Liver (tissue), 3 donors: Measurements from ENCODE around the gene CAMK1D.

Experiments
- CTCF ChIP-seq: fragments of 150-350 bp; IDR thresholded peaks from 2 replicates; pipeline ENCODE4 v1.5.1; 2017; ENCODE audit warnings: improper control_type of control experiment, low read depth, low read length; ENCODE audit not compliant: missing input control
- EGR1 ChIP-seq, 2 donors: IDR thresholded peaks; 2 replicates each; pipeline ENCODE4 v1.6.1; 2016 to 2018; ENCODE audit warnings: antibody characterized with exemption in 2 of 2, low read depth in 2 of 2
- FOXA1 ChIP-seq: IDR thresholded peaks from 2 replicates; pipeline ENCODE4 v1.6.1; 2016; ENCODE audit warnings: antibody characterized with exemption
- GABPA ChIP-seq, 2 donors: IDR thresholded peaks in 1 of 2; conservative IDR thresholded peaks in 1 of 2; 2 replicates each; pipeline ENCODE4 v1.6.1; 2016; ENCODE audit warnings: antibody characterized with exemption in 2 of 2, mild to moderate bottlenecking in 1 of 2, moderate library complexity in 1 of 2
- HNF4A ChIP-seq, 2 donors: conservative IDR thresholded peaks; 2 replicates each; pipeline ENCODE4 v1.6.1; 2016; ENCODE audit warnings: antibody characterized with exemption in 2 of 2, mild to moderate bottlenecking in 2 of 2
- JUND ChIP-seq, 2 donors: IDR thresholded peaks; 2 replicates each; pipeline ENCODE4 v1.6.1; 2016; ENCODE audit warnings: antibody characterized with exemption in 2 of 2
- MAX ChIP-seq: IDR thresholded peaks from 2 replicates; pipeline ENCODE4 v1.6.1; 2016; ENCODE audit warnings: antibody characterized with exemption
- NR2F2 ChIP-seq: IDR thresholded peaks from 2 replicates; pipeline ENCODE4 v1.6.1; 2016; ENCODE audit warnings: antibody characterized with exemption
- RAD21 ChIP-seq, 2 donors: IDR thresholded peaks; 2 replicates each; pipeline ENCODE4 v1.6.1; 2016; ENCODE audit warnings: antibody characterized with exemption in 2 of 2, mild to moderate bottlenecking in 2 of 2
- REST ChIP-seq: IDR thresholded peaks from 2 replicates; pipeline ENCODE4 v1.6.1; 2016; ENCODE audit warnings: antibody characterized with exemption, mild to moderate bottlenecking
- RXRA ChIP-seq, 2 donors: IDR thresholded peaks; 2 replicates each; pipeline ENCODE4 v1.6.1; 2017 to 2018; ENCODE audit warnings: antibody characterized with exemption in 2 of 2, mild to moderate bottlenecking in 1 of 2
- TAF1 ChIP-seq: conservative IDR thresholded peaks from 2 replicates; pipeline ENCODE4 v1.6.1; 2016; ENCODE audit warnings: antibody characterized with exemption, mild to moderate bottlenecking
- YY1 ChIP-seq: IDR thresholded peaks from 2 replicates; pipeline ENCODE4 v1.6.1; 2016; ENCODE audit warnings: antibody characterized with exemption, mild to moderate bottlenecking
- ZBTB33 ChIP-seq: IDR thresholded peaks from 2 replicates; pipeline ENCODE4 v1.6.1; 2016; ENCODE audit warnings: antibody characterized with exemption
- donor health status: healthy.
- donor health status: healthy.

- no peak for TF ChIP-seq CTCF
- no peak for TF ChIP-seq MAX
- no peak for TF ChIP-seq REST
- no peak for TF ChIP-seq RAD21 (IDR thresholded peaks at IDR 0.05)
- TF ChIP-seq GABPA (IDR thresholded peaks at IDR 0.05 in 1 of 2, conservative IDR thresholded peaks at IDR 0.05 in 1 of 2) = no peak
- TF ChIP-seq FOXA1 = no peak
- no peak for TF ChIP-seq EGR1 (IDR thresholded peaks at IDR 0.05; ENCODE audit: low read depth in 2 of 2)
- TF ChIP-seq HNF4A (conservative IDR thresholded peaks at IDR 0.05) = no peak
- no peak for TF ChIP-seq JUND (IDR thresholded peaks at IDR 0.05)
- no peak for TF ChIP-seq ZBTB33
- TF ChIP-seq NR2F2 = no peak
- TF ChIP-seq RXRA (IDR thresholded peaks at IDR 0.05) = no peak
- TF ChIP-seq YY1 = no peak
- no peak for TF ChIP-seq TAF1
Observed at GRCh38 chr10:12726971-12727831, 377.9 kb downstream of the CAMK1D start.
